Breast epithelium (tissue), 3 donors: Measurements from ENCODE around the gene PDLIM4.

Source experiments
- CTCF ChIP-seq, 3 donors: fragments of 450-650 bp; IDR thresholded peaks; one replicate each; pipeline ENCODE4 v1.5.1; 2016 to 2017; ENCODE audit warnings: antibody characterized with exemption in 3 of 3, mild to moderate bottlenecking in 3 of 3, moderate library complexity in 3 of 3
- POLR2A ChIP-seq: fragments of 450-650 bp; IDR thresholded peaks from one replicate; pipeline ENCODE4 v1.6.1; 2016; ENCODE audit warnings: antibody characterized with exemption, mild to moderate bottlenecking, moderate library complexity
- POLR2AphosphoS5 ChIP-seq, 3 donors: sonication (generic); formaldehyde crosslinking; IDR thresholded peaks; one replicate each; pipeline ENCODE4 v1.6.1; 2017; ENCODE audit warnings: antibody characterized with exemption in 3 of 3

DNA sequence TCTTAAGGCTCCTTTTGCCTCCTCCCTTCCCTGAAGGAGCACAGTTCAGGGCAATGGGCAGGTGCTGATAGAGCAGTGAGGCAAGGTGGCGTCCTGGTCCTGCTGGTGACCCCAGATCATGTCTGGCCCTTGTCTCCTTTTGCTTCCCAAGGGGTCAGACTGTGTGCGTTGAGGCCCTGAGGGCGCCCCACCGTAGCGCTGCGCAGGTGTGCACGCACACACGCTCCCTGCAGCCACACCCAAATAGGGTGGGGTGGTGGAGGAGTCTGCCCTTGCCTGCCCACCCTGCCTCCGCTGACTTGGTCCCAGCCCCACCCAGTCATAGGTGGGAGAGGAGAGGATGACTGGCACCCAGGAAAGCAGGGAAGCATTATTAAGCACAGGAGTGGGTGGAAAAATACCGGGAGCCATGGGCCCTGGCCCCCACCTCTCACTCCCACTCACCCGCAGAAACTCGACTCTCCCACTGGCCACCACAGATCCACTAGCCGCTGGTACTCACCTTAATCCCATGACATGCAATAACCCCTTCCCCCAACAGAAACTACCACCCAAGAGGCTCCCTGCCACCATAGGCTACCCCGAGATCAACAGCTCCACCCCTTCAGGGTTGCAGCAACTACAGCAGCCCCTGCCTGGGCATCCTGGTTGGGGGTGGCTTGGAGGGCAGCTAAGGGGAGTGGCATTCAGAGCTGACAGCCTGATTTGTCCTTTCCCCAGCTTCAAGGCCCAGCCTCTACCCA is 16.7 kb downstream of the PDLIM4 start:
- no peak for TF ChIP-seq CTCF (IDR thresholded peaks at IDR 0.05)
- TF ChIP-seq POLR2A, result no peak
- TF ChIP-seq POLR2AphosphoS5 (IDR thresholded peaks at IDR 0.05), result no peak
